SJCRH30 (cell line): ENCODE data around the gene TAF11L7. TPM values are rescaled to one million over a fixed set of nuclear protein-coding genes. Genes with fewer than 3 reads are reported as not detected.

ENCODE experiments used
- total RNA-seq: library from RNA; depleted of rRNA; stranded (reverse); fragments of >200 nt; shearing (Covaris generic); gene quantifications from 2 replicates; pipeline ENCODE4 v1.2.3, GENCODE V29; 2014; rRNA removed

Gene TAF11L7
- total RNA-seq, 1 experiment from 2014 or later: not detected

Other genes starting within 250 kb of the TAF11L7 start
- gene TAF11L2, start 87.5 kb downstream of the TAF11L7 start, total RNA-seq: not detected in 2 replicates
- not detected in 2 replicates for gene TAF11L3, start 67.4 kb downstream of the TAF11L7 start, total RNA-seq
- not detected in 2 replicates for gene TAF11L4, start 64.0 kb downstream of the TAF11L7 start, total RNA-seq
- gene TAF11L5, start 60.5 kb downstream of the TAF11L7 start, total RNA-seq: not detected in 2 replicates
- not detected in 2 replicates for gene TAF11L6, start 57.1 kb downstream of the TAF11L7 start, total RNA-seq
- not detected in 2 replicates for gene TAF11L8, start 5.2 kb upstream of the TAF11L7 start, total RNA-seq
- not detected in 2 replicates for gene TAF11L9, start 8.6 kb upstream of the TAF11L7 start, total RNA-seq
- not detected in 2 replicates for gene TAF11L10, start 12.1 kb upstream of the TAF11L7 start, total RNA-seq
- gene TAF11L11, start 18.4 kb upstream of the TAF11L7 start, total RNA-seq: not detected in 2 replicates
- 0.15 TPM in 1 of 2 replicates, not detected in the other for gene TAF11L12, start 24.6 kb upstream of the TAF11L7 start, total RNA-seq
- not detected in 2 replicates for gene TAF11L13, start 46.3 kb upstream of the TAF11L7 start, total RNA-seq
- gene TAF11L14, start 48.7 kb upstream of the TAF11L7 start, total RNA-seq: not detected in 2 replicates